Measurements from ENCODE around the gene SCGB1C1.
"Not testable (repeated sequence)": the region's sequence is repeated elsewhere in the genome, so short reads cannot be mapped to it uniquely, and the experiment has no call there.

- not testable (repeated sequence) for TF ChIP-seq CTCF, EP300 (IDR thresholded peaks at IDR 0.05)
Observed at GRCh38 chr11:220641-221215, 27.9 kb downstream of the SCGB1C1 start.

Data from ovary (tissue), 3 donors.